LNCAP (cell line): Measurements from ENCODE around the gene EPB41L1.

Experiments used
- CTCF ChIP-seq: fragments of 450-650 bp; IDR thresholded peaks from 2 replicates; pipeline ENCODE4 v1.5.1; 2017; ENCODE audit warnings: mild to moderate bottlenecking

The EPB41L1 gene

GRCh38 chr20:36182604-36183154, 28.1 kb downstream of the EPB41L1 start:
- no peak for TF ChIP-seq CTCF

GRCh38 chr20:36183155-36183944, 28.8 kb downstream of the EPB41L1 start:
- TF ChIP-seq CTCF = no peak

- TF ChIP-seq CTCF = no peak
Observed at GRCh38 chr20:36184816-36185776, 30.6 kb downstream of the EPB41L1 start.

- no peak for TF ChIP-seq CTCF
Observed at GRCh38 chr20:36193977-36194712, 39.6 kb downstream of the EPB41L1 start.

GRCh38 chr20:36196676-36197075, 42.1 kb downstream of the EPB41L1 start:
- TF ChIP-seq CTCF = no peak

- TF ChIP-seq CTCF = no peak
Observed at GRCh38 chr20:36197271-36197670, 42.7 kb downstream of the EPB41L1 start.
